ENCODE data around the gene RIPK3. TPM values are rescaled to one million over a fixed set of nuclear protein-coding genes. Genes with fewer than 3 reads are reported as not detected.

RIPK3 gene
- not detected in 5 replicates for total RNA-seq (2022; extraction: Qiagen RNA extraction)

DNA sequence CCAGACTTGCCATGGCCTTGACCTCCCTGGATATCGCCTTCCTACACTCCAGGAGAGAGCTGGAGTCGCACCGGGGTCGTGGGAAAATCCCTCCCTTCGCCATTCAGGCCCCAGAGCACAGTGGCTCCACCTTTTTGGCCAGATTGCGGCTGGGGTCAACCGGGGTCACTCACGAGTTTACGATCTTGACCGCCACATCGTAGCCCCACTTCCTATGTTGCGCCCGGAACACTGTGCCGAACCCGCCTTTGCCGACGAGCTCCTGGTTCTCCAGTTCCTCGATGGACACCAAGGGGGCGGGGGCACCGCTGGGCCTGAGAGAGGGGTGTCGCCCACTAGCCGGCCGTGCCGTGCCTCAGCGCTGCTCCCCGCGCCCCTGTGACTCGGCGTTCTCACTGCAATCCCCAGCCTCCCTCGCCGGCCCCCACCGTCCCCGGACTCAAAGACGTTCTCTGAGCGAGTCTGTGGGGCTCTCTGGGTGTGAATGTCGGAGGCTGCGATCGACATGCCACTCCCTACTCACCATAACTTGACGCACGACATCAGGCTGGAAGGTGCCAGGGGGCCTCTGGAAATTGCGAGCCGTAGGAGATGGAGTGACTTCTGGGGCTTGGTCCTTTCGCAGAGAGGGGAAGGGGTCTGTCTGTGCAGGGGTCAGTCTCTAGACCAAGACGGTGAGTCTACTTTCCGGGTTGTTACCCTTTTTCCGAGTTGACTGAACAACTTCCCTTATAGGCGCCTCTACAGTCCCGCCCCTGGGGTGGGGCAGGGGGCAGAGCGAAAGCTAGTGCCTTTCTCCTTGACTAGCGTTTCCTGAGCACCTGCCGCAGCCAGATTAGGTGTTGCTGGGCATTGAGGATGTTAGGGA, at the start of gene RIPK3:
RIPK3 (minus strand) TSS at position 708 of the 868 bp plus-strand sequence; CDS start at position 543, 165 bp downstream.

DNA sequence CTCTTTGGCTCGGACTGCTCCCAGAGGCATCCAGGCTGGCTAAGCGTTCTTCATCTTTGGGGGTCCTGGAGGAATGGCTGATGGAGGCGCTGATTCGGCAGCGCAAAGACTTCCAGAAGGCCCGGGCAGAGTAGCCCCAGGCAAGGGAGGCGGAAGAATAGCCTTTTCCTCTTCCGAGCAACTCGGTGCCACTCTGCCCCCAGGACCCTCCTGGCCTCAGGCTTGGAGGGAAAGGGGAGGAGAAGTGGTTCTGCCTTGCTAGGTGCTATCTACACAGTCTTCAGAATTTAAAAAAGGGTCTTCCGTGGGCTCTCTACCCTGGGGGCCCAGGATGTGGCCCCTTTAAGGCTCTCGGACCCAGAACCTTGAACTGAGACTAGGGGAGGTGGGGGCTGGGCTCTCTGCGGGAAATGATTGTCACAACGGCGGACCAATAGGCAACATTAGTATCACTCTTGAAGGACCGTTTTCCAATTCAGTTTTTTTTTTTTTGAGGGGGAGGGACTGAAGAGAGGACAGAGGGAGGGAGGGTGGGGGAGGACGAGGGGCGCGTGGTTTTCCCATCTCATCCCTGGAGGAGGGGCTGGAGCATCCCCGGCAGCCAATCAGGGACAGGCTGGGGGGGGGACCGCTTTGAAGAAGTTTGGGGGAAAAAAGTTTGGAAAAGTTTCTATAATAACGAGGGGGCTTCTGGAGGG, 27.9 kb upstream of the RIPK3 start, which contains the start of gene NFATC4:
NFATC4 (plus strand) TSS at position 671 of the 698 bp plus-strand sequence. CDS start 157 bp downstream, outside the sequence.

DNA sequence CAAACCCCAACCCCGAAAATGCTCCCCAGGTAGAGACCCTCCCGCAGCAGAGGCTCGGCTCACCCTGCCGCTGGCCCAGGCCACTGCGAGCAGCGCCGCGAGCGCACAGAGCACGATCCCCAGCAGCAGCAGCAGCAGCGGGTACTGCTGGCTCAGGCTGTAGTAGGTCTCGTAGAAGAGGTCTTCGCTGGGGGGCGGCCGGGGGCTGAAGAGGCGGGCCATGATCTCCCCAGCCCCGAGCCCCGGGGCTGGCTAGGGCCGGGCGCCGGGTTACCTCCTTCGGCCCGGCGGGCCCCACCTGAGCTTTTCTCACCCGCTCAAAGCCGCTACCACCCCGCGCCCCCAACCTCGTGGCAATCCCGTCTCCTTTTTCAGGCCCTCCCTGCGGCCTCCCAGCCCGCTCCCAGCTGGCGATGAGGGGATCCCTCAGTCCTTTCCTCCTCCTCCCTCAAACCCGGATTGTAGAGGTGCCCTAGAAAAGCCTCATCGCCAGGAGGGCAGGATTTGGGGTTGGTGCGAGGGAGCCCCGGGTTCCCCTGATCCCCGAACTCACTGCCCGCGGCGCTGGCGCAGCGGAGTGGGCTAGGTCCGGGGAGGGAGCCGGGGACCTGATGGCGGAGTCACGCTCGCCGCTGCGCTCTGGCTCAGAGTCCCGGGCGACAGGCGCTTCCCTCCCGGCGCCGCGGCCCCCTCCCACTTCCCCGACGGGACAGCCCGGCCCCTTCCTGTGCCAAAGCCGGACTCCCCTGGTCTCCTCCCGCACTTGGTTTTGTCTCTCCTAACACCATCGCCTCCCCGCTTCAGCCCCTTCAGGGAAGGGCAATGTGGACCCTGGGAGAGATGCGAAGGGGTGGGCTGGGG, 5.1 kb downstream of the RIPK3 start, which contains the start of gene ADCY4:
ADCY4 (minus strand) TSS at position 641 of the 861 bp plus-strand sequence; CDS start at position 222, 419 bp downstream.

DNA sequence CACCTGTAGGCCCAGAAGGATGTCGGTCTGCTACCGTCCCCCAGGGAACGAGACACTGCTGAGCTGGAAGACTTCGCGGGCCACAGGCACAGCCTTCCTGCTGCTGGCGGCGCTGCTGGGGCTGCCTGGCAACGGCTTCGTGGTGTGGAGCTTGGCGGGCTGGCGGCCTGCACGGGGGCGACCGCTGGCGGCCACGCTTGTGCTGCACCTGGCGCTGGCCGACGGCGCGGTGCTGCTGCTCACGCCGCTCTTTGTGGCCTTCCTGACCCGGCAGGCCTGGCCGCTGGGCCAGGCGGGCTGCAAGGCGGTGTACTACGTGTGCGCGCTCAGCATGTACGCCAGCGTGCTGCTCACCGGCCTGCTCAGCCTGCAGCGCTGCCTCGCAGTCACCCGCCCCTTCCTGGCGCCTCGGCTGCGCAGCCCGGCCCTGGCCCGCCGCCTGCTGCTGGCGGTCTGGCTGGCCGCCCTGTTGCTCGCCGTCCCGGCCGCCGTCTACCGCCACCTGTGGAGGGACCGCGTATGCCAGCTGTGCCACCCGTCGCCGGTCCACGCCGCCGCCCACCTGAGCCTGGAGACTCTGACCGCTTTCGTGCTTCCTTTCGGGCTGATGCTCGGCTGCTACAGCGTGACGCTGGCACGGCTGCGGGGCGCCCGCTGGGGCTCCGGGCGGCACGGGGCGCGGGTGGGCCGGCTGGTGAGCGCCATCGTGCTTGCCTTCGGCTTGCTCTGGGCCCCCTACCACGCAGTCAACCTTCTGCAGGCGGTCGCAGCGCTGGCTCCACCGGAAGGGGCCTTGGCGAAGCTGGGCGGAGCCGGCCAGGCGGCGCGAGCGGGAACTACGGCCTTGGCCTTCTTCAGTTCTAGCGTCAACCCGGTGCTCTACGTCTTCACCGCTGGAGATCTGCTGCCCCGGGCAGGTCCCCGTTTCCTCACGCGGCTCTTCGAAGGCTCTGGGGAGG, 28.9 kb downstream of the RIPK3 start, which contains the start of gene LTB4R:
LTB4R (plus strand) TSS at position 857 of the 959 bp plus-strand sequence. CDS start 4,150 bp downstream, outside the sequence.

DNA sequence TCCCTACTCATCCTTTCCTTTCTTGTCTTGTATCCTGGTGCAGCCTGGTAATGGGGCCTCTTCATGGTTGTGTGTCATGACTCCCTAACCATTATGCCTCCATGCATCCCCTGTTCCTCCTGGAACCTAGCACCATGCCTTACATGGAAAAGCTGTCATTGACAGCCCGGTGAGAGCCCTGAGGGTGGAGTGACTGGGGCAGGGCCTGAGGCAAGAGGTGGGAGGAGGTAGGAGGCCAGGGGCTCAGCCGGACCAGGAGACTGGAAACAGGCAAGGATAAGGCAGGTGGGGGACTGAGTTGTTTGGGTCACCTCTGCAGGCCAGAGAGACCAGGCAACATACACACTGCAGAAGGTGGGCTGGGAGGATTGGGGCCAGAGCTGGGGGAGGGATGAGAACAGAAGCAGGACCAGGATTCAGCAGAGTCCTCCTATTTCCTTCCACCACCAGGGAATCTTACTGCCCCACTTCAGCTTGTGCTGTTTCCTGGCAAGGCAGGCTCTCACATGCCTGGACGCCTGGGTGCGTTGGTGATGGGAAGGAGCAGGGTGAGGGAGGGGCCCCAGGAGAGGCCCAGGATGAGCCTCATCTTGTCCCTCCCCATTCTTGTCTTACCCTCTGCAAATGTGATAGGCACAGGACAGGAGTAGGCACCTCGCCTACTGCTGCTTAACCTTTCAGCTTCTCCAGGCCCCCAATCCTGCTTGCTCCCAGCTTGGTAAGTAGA, 30.1 kb downstream of the RIPK3 start, which contains the start of gene LTB4R2:
LTB4R2 (plus strand) TSS at position 603 of the 727 bp plus-strand sequence. CDS start 525 bp downstream, outside the sequence.

DNA sequence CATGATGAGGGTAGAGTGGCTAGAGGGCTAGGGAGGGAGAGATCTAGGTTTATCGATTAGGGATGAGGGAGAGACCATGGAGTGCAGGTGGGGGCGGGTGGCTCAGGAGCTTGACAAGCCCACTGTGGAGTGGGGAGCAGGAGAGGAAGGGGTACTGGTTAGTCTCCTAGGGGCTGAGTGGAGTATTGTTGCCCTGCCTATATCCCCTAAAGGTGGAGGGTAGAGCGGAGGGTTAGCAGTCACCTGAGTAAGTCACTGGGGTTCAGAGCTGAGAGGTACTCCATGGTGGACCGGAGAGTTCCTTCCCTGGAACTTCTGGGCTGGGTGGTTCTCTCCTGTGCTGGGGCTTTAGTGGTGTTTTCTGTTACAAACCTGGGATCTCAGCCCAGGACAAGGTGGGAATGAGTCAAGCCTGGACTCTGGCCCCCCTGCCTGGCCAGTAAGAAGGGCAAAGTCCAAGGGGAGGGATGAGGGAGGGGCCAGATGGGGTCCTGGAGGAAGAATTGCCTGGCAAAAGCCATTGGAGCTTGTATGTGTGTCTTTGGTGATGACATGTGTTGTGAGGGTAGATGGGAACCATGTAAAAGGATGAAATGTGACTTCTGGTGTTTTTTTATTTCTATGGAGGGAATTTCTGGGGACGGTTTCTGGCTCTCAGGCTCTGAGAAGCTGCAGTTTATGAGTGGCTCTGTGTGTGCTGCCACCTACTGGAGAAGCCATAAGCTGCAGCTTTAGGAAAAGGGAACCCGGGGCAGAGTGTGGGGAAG, 32.0 kb downstream of the RIPK3 start, which contains the start of gene CIDEB:
CIDEB (minus strand) TSS at position 403 of the 767 bp plus-strand sequence; CDS start at position 284, 119 bp downstream.

DNA sequence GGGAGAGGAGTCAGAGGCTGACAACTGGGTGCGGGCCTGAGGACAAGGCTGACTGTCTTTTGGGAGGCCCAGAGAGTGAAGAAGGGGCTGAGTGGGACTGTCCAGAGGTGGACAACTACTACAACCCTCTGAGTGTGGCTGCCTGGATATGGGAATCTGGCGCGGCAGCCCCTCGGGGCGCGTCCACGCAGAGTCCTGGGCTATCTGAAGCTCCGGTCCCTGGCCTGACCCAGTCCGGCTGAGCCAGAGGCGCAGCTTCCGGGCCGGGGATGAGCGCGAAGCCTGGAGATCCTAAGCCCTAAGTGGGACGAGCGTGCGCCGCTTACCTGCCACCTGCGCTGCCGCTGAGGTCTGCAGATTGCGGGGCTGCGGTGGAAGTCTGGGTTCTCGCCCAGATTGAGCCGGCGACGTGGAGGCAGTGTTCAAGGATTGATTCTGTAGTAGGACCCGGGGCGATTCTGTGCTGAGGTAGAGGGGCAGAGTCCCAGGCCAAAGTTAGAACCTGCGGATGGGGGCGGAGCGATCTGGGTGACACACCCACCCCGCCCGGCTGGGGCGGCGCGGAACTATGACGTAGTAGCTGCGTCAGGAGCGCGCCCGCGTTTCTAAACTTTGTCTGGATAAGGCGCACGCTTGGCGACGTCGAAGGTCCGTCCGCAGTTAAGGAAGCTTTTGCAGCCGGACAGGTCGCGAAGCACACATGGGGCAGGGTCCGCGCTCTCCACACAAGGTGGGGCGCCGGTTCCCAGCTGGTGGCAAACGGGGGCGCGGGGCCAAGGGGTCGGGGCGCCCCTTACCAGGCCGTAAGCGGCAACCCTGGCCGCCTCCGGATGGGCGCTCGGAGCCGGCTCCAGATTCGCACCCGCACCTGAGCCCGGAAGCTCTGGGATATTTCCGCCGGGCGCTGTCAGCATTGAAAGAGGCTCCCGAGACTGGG, 40.3 kb downstream of the RIPK3 start, which contains the start of the genes DHRS1 and NOP9:
DHRS1 (minus strand) TSS at position 526 of the 937 bp plus-strand sequence. CDS start 674 bp downstream, outside the sequence.
NOP9 (plus strand) TSS at position 596 of the 937 bp plus-strand sequence; CDS start at position 701, 105 bp downstream.

Other genes with a start within 250 kb of the RIPK3 start
- 17.2 to 22.3 TPM (median 20.2 TPM) in 5 replicates for gene PCK2, start 245.7 kb downstream of the RIPK3 start, total RNA-seq (2022; extraction: Qiagen RNA extraction)
- gene DCAF11, start 225.2 kb downstream of the RIPK3 start, total RNA-seq (2022; extraction: Qiagen RNA extraction), result 20.3 to 26.4 TPM (median 20.7 TPM) in 5 replicates
- gene NRL, start 225.0 kb downstream of the RIPK3 start, total RNA-seq (2022; extraction: Qiagen RNA extraction), result 0.74 to 1.1 TPM (median 0.98 TPM) in 5 replicates
- gene FITM1, start 209.3 kb downstream of the RIPK3 start, total RNA-seq (2022; extraction: Qiagen RNA extraction), result 0.10 to 0.13 TPM in 2 of 5 replicates, not detected in the others
- gene PSME1, start 203.8 kb downstream of the RIPK3 start, total RNA-seq (2022; extraction: Qiagen RNA extraction), result 158 to 182 TPM (median 161 TPM) in 5 replicates
- gene EMC9, start 198.4 kb downstream of the RIPK3 start, total RNA-seq (2022; extraction: Qiagen RNA extraction), result 46.5 to 62.7 TPM (median 58.0 TPM) in 5 replicates
- gene PSME2, start 193.4 kb downstream of the RIPK3 start, total RNA-seq (2022; extraction: Qiagen RNA extraction), result 150 to 197 TPM (median 159 TPM) in 5 replicates
- gene RNF31, start 192.5 kb downstream of the RIPK3 start, total RNA-seq (2022; extraction: Qiagen RNA extraction), result 20.3 to 33.7 TPM (median 32.3 TPM) in 5 replicates
- gene IRF9, start 178.7 kb downstream of the RIPK3 start, total RNA-seq (2022; extraction: Qiagen RNA extraction), result 15.6 to 20.2 TPM (median 16.5 TPM) in 5 replicates
- gene REC8, start 167.9 kb downstream of the RIPK3 start, total RNA-seq (2022; extraction: Qiagen RNA extraction), result 2.7 to 5.3 TPM (median 3.3 TPM) in 5 replicates
- gene IPO4, start 151.2 kb downstream of the RIPK3 start, total RNA-seq (2022; extraction: Qiagen RNA extraction), result 75.4 to 87.1 TPM (median 80.0 TPM) in 5 replicates
- 60.6 to 69.9 TPM (median 64.6 TPM) in 5 replicates for gene TM9SF1, start 144.6 kb downstream of the RIPK3 start, total RNA-seq (2022; extraction: Qiagen RNA extraction)
- not detected in 5 replicates for gene TSSK4, start 134.3 kb downstream of the RIPK3 start, total RNA-seq (2022; extraction: Qiagen RNA extraction)
- gene CHMP4A, start 126.5 kb downstream of the RIPK3 start, total RNA-seq (2022; extraction: Qiagen RNA extraction), result 78.2 to 100.0 TPM (median 79.3 TPM) in 5 replicates
- 28.9 to 33.7 TPM (median 31.1 TPM) in 5 replicates for gene MDP1, start 123.9 kb downstream of the RIPK3 start, total RNA-seq (2022; extraction: Qiagen RNA extraction)
- 433 to 471 TPM (median 446 TPM) in 5 replicates for gene NEDD8, start 107.6 kb downstream of the RIPK3 start, total RNA-seq (2022; extraction: Qiagen RNA extraction)
- gene GMPR2, start 107.1 kb downstream of the RIPK3 start, total RNA-seq (2022; extraction: Qiagen RNA extraction), result 53.0 to 66.2 TPM (median 54.3 TPM) in 5 replicates
- gene TINF2, start 97.4 kb downstream of the RIPK3 start, total RNA-seq (2022; extraction: Qiagen RNA extraction), result 33.4 to 37.5 TPM (median 36.9 TPM) in 5 replicates
- 0.93 to 1.8 TPM (median 1.1 TPM) in 5 replicates for gene TGM1, start 76.8 kb downstream of the RIPK3 start, total RNA-seq (2022; extraction: Qiagen RNA extraction)
- gene RABGGTA, start 68.4 kb downstream of the RIPK3 start, total RNA-seq (2022; extraction: Qiagen RNA extraction), result 15.8 to 17.3 TPM (median 16.6 TPM) in 5 replicates
- gene DHRS1, start 40.2 kb downstream of the RIPK3 start, total RNA-seq (2022; extraction: Qiagen RNA extraction), result 9.9 to 12.1 TPM (median 12.0 TPM) in 5 replicates
- gene NOP9, start 40.1 kb downstream of the RIPK3 start, total RNA-seq (2022; extraction: Qiagen RNA extraction), result 13.4 to 16.4 TPM (median 14.4 TPM) in 5 replicates
- gene CIDEB, start 32.0 kb downstream of the RIPK3 start, total RNA-seq (2022; extraction: Qiagen RNA extraction), result 0.12 to 0.26 TPM (median 0.23 TPM) in 5 replicates
- 2.4 to 5.1 TPM (median 4.0 TPM) in 5 replicates for gene LTB4R2, start 29.9 kb downstream of the RIPK3 start, total RNA-seq (2022; extraction: Qiagen RNA extraction)
- 3.1 to 6.1 TPM (median 5.2 TPM) in 5 replicates for gene LTB4R, start 28.5 kb downstream of the RIPK3 start, total RNA-seq (2022; extraction: Qiagen RNA extraction)
- not detected in 5 replicates for gene ADCY4, start 4.9 kb downstream of the RIPK3 start, total RNA-seq (2022; extraction: Qiagen RNA extraction)
- gene NFATC4, start 28.2 kb upstream of the RIPK3 start, total RNA-seq (2022; extraction: Qiagen RNA extraction), result 0.05 to 0.31 TPM (median 0.07 TPM) in 5 replicates
- gene NYNRIN, start 59.0 kb upstream of the RIPK3 start, total RNA-seq (2022; extraction: Qiagen RNA extraction), result 0.31 to 0.44 TPM (median 0.41 TPM) in 5 replicates
- 1.0 to 1.7 TPM (median 1.3 TPM) in 5 replicates for gene CBLN3, start 89.7 kb upstream of the RIPK3 start, total RNA-seq (2022; extraction: Qiagen RNA extraction)
- 22.8 to 28.3 TPM (median 24.8 TPM) in 5 replicates for gene KHNYN, start 90.0 kb upstream of the RIPK3 start, total RNA-seq (2022; extraction: Qiagen RNA extraction)
- gene SDR39U1, start 102.8 kb upstream of the RIPK3 start, total RNA-seq (2022; extraction: Qiagen RNA extraction), result 40.2 to 54.8 TPM (median 51.8 TPM) in 5 replicates
- not detected in 5 replicates for gene CMA1, start 168.3 kb upstream of the RIPK3 start, total RNA-seq (2022; extraction: Qiagen RNA extraction)
- gene CTSG, start 236.3 kb upstream of the RIPK3 start, total RNA-seq (2022; extraction: Qiagen RNA extraction), result not detected in 5 replicates

Data from A549 treated with AZD2906 at 1 μM for 4 hours (cell line).